HG03064 (cell line): ENCODE measurements around the gene NHERF2.
"Not testable (repeated sequence)": the region's sequence is repeated elsewhere in the genome, so short reads cannot be mapped to it uniquely, and the experiment has no call there.

Experiments used
- ATAC-seq: cut with Tn5 transposase; IDR thresholded peaks from one replicate; pipeline ENCODE4 v1.9.1; 2021; ENCODE audit warnings: low read depth; ENCODE audit not compliant: unreplicated experiment

The NHERF2 gene

DNA sequence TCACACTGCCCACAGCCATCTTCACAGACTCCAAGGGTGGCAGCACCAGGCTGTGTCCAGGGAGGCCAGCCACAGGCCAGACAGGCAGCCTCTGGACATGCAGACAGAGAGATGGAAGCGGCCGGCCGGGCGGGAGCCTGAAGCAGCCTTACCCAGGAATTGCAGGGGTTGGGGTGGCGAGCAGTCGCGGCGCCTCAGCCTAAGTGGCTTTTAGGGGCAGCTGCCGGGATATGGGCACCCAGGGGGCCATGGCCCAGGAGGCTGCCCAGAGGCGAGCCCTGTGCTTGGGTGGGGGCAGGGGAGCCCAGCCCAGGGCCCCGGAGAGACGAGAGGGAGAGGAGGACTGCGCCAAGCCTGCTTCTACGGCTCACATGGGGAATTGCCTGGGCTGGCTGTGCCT is 1.5 kb upstream of the NHERF2 start:
- ATAC-seq = no peak

DNA sequence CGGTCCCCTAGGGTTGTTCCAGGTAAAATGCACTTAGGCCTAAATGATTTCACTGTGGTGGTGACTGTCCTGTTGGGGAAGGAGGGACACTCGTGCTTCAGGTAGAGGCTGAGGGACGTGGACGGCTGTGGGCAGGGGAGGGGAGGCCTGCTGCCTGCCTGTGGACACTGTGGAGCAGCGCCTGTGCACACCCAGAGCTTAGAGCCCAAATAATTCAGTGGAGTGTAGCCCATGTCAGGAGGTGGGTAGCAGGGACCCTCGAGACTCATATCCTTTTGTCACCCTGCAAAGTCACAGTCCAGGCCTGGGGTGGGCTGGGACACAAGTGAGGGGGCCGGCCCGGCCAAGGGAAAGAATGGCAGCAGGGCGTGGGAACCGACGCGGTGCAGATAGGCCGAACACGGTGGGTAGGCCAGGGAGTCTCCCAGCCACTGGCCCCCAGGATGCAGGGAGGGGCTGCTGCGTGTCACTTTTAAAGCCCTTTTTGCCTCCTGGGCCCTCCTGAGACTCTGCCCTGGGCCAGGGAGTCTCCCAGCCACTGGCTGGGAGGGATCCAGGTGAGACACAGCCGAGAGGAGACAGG is 733 bp upstream of the NHERF2 start:
- ATAC-seq = no peak

DNA sequence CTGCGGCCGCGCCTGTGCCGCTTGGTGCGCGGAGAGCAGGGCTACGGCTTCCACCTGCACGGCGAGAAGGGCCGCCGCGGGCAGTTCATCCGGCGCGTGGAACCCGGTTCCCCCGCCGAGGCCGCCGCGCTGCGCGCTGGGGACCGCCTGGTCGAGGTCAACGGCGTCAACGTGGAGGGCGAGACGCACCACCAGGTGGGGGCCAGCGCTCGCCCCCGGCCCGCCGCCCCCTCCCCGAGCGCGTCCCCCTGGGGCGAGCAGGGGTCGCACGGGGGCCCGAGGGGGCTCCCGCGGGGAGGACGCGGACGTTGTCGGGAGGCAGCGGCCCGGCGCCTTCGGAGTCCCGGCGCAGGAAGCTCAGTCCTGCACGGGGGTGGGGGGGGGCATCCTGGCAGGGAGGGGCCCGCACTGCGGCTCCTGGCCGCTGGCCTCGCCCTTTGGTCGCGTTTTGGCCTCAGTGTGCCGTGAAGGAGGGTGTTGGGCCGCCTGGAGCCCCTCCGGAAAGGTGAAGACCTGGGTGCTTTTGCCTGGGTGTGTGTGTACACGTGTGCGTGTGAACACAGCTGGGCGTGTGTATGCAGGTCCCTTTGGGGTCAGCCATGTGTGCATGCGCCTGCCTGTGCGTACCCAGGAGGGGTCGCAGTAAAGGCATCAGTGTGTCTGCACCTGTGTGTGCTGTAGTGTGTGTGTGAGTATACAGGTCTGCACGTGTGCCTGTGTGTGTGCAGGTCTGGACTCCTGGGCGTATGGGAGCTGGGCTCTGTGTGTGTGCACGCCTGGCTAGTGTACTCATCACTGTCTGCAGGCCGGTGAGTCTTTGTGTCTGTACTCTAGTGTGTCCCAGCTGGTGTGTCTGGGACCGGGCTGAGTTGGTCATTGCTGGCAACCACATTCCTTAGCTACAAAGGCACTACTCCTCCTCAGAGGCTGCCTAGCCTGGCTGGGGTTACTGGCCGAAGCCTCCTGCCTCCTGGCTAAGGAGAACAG is 615 bp downstream of the NHERF2 start:
- ATAC-seq = no peak

DNA sequence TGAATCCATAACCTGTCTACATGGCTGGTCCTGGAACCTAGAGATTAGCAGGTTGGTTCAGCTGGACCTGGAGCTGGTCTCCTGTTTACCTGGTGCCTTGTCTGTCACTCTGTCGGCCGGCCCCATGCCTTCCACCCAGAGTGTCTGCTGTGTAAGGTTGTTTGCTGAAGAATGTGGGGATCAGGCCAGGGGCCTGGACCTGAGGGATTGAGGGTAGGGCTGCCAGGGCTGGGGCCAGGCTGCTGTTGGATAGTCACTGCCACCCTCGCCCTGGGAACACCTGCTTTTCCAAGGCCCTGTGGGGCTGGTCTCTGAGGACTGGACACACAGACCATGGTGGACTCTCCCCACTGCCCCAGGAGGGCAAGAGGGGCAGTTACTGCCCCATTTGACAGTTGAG is 1.4 kb downstream of the NHERF2 start:
- ATAC-seq = no peak

DNA sequence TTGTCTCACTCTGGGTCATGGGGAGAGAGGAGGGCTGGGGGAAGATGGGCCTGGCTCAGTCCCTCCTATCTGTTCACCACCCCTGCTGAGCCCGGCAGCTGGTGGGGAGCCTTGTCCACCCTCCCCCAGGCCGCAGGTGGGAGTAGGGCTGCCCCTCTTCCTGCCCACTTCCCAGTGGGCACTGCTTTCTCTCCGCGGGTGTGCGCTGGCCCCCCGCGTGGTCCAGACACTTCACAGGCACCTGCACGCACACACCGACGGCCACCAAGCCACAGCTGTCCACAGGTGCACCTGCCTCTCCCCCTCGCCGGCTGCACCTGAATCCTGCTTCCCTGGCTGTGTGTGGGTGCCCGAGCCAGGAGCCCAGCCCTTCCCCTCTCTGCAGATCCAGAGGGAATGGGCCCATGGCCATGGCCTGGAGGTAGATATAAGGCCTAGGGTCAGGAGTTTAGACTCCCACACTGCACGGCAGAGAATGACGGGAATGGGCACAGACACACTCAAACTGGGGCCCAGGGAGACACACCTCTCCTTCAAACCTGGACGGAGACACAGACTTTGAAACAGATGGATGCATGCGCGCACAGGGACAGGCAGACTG is 2.0 kb downstream of the NHERF2 start:
- no peak for ATAC-seq

DNA sequence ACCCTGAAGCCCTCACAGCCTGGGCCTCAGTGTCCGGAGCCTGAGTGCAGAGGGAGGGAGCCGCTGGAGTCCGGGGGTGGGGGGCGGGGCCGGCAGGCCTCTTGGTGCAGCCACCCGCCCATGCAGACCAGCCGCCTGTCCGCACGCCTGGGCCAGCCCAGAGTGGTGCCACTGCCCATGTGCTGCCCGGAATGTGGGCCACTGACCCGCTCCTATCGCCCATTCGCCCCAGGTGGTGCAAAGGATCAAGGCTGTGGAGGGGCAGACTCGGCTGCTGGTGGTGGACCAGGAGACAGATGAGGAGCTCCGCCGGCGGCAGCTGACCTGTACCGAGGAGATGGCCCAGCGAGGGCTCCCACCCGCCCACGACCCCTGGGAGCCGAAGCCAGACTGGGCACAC is 2.6 kb downstream of the NHERF2 start:
- no peak for ATAC-seq

DNA sequence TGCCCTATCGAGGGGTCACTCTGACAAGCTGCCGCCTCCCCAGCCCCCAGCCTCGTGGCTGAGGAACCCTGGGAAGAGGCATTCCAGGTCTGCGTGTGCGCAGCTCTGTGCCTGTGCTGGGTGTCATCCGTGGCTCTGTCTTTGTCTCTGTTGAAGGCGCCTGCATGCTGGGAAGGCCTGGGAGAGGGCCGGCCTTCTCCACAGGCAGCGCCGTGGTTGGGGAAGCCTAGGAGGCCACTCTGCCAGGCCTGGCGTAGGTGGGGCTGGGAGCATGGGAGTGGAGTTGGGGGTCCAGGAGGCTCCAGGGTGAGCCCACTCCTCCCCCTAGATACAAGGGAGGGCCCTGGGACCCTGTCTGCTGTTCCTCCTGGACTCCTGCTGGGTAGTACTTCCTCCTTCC is 3.3 kb downstream of the NHERF2 start:
- no peak for ATAC-seq

DNA sequence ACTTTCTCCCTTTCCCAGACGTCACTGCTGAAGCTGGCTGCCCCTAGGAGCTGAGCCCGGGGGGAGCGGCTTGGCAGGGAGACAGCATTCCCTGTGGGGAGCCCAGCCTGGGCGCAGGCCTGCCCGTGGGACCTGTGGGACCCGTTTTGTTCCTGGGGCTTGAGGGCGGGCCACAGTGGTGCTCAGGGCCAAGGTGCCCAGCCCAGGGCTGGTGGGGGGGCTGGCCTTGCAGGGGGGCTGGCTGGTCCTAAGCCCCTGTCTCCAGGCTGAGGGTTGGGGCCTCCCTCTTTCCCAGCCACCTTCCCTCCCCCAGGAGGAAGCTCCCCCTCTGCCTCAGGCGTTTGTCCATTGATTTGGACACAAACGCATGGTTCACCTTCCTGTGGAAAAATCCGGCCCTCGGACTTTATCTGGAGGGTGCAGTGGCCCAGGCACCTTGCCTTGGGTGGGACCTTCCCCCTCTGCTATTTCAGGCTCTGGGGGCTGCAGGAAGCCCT is 4.4 kb downstream of the NHERF2 start:
- ATAC-seq = no peak

DNA sequence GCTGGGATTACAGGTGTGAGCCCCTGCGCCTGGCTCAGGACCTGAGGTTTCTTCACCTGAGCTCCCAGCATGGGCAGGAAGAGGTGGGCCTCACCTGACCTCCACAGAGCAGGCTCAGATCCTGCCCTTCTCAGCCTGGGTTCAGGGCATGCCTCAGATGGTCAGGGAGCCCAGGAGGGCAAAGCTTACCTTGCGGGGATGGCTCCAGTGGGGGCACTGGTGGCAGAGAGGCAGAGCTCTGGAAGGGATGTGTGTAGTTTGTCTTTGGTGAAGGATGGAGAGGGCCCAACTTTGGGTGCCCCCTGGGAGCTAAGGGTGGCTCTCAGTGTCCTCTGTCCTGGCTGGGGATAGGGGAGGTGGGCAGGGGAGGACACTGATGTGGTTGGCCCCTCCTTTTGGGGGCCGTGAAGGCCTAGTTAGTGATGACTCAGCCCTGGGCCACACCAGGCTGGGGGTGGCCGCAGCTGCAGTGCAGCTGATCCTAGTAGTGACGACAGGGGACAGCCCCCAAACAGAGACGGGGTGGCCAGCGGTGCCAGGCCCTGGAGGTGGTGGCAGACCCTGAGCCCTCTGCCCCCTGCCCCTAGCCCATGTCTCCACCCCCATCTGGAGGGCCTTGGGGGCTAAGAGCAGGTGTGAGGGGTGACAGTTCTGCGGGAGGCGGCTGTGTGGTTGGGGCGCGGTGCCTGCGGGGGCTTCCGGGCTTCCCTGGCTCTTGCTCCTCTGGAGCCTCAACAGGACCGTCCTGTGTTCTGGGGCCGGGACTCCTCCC is 5.8 kb downstream of the NHERF2 start:
- ATAC-seq = no peak

DNA sequence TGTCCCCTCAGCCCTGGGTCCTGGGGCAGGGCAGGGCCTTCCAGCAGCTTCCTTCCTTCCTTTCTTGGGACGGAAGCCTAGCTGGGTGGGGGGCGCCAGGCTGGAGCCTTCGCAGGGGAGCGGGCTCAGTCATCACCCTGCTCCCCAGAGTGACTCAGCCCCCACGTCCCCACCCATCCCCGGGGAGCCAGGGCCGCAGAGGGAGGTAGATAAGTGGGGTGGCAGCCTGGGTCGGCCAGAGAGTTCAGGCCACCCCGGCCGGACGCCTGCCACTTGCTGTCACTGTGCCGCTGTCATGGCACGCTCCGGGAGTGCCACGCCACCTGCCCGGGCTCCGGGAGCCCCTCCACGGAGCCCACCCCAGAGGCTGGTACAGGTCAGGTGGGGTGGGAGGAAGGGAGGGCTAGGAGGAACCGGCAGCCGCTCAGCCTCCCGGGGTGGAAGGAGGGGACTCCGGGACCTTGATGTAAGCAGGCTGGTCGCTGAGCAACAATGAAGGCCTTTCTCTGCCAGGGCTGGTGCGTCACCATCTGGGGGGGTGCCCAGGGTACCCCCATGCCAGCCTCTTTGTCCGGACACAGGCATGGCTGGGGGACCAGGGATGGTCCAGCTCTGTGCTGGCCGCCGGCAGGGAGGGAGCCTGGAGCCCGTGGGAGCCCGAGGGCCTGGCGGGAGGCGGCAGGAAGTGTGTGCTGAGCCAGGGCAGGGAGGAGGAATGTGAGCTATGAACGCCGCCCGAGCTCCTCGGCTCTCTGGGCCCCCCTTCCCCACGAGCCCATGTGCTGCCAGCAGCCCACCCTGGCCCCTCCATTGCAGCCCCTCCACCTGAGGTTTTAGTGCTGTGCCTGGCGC is 6.6 kb downstream of the NHERF2 start:
- no peak for ATAC-seq

DNA sequence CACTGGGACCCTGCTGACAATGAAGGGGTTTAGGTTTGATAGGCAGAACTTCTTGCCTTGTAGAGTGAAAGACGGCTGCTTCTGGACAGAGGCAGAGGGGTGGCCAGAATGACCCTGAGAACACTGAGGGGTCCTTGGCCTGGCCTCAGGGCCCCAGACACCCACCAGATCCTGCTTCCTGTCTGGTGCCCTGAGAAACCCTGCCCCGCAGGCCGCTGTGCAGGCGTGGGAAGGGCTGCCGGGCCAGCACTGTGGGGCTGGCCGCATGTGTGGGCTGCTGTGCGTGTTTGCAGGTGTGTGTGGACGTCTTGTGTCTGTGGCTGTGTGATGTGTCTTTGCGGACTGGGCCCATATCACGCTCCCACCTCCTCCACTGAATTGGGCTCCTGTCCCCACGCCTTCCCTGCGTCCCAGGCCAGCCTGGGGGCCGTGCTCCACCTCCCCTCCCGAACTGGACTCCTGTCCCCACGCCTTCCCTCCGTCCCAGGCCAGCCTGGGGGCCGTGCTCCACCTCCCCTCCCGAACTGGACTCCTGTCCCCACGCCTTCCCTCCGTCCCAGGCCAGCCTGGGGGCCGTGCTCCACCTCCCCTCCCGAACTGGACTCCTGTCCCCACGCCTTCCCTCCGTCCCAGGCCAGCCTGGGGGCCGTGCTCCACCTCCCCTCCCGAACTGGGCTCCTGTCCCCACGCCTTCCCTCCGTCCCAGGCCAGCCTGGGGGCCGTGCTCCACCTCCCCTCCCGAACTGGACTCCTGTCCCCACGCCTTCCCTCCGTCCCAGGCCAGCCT is 7.4 kb downstream of the NHERF2 start:
- not testable (repeated sequence) for ATAC-seq

DNA sequence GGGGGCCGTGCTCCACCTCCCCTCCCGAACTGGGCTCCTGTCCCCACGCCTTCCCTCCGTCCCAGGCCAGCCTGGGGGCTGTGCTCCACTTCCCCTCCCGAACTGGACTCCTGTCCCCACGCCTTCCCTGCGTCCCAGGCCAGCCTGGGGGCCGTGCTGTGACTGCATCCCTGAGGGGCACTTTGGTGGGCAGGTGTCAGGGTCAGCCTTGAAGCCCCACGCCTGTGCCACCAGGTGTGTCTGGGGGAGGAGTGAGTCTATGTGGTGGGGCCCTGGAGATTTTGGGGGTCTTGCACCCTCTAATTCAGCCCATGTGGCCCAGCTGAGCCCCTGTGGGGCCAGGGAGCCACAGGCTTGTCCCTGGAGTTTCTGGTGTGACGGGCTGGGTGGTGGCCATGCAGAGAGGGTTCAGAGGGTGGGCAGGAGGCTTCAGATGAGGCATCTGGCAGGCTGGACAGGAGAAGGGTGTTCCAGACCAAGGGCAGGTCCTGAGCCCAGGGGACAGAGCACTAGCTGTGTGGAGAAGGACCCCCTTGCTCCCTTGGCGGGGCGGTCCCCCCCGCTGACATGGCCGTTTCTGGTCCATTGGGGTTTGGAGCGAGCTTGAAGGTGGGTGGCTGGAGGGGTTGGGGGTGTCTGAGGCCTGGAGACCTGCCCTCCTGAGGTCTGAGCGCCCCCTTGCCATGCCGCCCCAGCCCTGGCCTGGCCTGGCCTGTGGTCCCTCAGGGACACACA is 8.2 kb downstream of the NHERF2 start:
- ATAC-seq = no peak

DNA sequence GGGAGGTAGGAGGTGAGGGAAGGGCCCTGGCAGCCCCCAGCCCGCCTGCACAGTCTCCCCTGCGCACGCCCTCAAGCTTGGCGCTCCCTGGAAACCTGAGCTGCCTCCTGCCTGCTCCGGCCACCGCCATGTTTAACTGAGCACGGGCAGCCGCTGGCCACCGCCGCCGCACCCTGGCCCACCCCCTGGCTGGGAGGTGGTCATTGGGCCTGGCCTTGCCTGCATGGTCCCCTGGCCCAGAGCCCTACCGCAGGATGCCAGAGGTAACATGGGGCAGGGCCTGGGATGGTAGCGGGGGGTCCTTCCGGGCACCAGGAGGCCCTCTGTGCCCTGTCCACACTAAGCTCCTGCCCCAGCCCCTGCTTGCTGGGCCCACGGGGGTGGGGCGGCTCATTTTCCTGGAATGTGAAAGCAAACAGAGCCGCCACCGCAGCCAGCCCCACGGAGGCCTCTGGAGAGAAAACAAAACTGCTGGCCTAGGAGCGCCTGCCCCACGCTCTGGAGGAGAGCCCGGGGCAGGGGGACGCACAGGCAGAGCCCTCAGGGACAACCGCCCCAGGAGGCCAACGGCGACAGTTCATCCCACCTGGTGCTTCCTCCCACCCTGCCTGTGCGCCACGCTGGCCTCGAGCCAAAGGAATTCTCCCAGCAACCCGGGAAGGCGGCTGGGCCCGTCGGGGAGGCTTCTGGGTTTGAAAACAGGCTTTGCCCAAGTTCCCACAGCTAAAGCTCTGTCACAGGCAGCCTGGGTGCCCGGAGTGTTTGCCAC is 8.9 kb downstream of the NHERF2 start:
- ATAC-seq = no peak

DNA sequence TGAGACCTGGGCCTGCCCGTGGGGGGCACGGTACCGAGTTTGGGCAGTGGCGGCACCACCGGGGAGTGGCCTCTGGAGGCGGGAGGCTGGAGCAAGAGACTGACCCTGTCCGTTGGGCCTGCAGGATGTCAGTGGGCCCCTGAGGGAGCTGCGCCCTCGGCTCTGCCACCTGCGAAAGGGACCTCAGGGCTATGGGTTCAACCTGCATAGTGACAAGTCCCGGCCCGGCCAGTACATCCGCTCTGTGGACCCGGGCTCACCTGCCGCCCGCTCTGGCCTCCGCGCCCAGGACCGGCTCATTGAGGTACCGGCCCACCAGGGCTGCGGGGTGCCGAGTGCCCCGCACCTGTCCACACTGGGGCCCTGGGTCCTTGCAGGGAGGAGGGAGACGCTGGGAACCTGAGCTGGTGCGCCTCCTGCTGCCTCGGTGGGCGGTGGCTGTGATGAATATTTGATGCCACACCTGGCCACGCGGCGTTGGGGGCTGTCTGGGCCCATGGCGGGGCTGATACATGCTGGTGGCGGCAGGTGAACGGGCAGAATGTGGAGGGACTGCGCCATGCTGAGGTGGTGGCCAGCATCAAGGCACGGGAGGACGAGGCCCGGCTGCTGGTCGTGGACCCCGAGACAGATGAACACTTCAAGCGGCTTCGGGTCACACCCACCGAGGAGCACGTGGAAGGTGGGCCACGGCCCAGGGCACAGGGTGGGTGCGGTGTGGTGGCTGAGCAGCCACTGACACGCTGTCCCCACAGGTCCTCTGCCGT is 9.7 kb downstream of the NHERF2 start:
- no peak for ATAC-seq

DNA sequence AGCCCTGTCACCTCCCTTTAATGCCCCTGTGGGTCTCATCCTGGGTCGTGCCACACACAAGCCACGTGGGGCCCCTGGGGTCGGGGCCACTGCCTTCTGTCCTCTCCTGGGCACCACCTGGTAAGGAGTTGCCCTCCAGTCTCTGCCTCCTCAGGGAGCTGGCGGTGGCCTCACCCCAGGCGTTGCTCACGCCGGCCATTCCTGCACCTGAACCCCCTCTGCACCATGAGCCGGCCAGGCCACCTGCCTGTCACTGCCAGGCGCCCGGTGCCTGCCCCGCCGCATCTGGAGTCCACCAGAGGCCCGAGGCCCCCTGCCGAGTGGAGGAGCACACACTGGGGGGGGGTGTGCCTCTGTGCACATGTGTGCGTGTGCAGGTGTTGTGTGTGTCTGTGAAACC is 10.4 kb downstream of the NHERF2 start:
- ATAC-seq = no peak

DNA sequence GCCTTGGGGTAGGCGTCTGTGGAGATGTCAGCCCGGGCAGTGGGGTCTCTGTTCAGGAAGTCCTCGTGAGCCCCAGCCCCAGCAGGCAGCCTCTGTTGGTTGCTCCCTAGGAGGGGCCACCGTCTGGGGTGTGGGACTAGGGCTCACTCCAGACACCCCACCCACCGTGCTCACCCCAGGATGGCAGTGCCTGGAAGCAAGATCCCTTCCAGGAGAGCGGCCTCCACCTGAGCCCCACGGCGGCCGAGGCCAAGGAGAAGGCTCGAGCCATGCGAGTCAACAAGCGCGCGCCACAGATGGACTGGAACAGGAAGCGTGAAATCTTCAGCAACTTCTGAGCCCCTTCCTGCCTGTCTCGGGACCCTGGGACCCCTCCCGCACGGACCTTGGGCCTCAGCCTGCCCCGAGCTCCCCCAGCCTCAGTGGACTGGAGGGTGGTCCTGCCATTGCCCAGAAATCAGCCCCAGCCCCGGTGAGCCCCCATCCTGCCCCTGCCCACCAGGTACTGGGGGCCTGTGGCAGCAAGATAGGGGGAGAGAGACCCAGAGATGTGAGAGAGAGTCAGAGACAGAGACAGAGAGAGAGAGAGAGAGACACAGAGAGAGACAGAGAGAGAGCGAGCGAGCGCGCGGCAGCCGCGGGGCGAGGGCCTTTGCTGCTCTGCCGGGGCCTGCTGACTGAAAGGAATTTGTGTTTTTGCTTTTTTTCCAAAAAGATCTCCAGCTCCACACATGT is 11.1 kb downstream of the NHERF2 start:
- no peak for ATAC-seq
